ENCODE measurements around the gene BTF3. TPM values are rescaled to one million over a fixed set of nuclear protein-coding genes. Genes with fewer than 3 reads are reported as not detected.

Gene BTF3
- total RNA-seq, 2 donors from 2014 or later, result 887 to 907 TPM

Other genes with a start within 250 kb of the BTF3 start
- gene FOXD1, start 49.7 kb upstream of the BTF3 start, total RNA-seq, result under 1 TPM in 1 of 2 donors, not detected in 1; 0.45 TPM
- gene ANKRA2, start 67.2 kb downstream of the BTF3 start, total RNA-seq, result 10 to 100 TPM; 15.0 to 35.7 TPM
- 10 to 100 TPM; 18.7 to 42.5 TPM for gene UTP15, start 67.3 kb downstream of the BTF3 start, total RNA-seq
- gene ARHGEF28, start 127.8 kb downstream of the BTF3 start, total RNA-seq, result under 1 TPM; 0.16 to 0.17 TPM